ENCODE results near the gene IGFN1.

Gene IGFN1

GRCh38 chr1:201216395-201217085, 25.9 kb downstream of the IGFN1 start:
- H3K9ac ChIP-seq (ENCODE audit: insufficient read length, low read depth): no peak overlapping the region
- no peaks in the 10 kb centered on the region for H3K36me3 ChIP-seq (ENCODE audit: insufficient read depth, insufficient read length, low read length)
- H3K4me3 ChIP-seq (ENCODE audit: insufficient read length, low read depth): no peak overlapping the region
- DNase-seq (ENCODE audit: low read depth, low spot score): no peak
- H3K9me3 ChIP-seq (ENCODE audit: insufficient read depth, low read length): no peaks in the 10 kb centered on the region
- peaks cover 14% of the 10 kb centered on the region for H3K27me3 ChIP-seq (ENCODE audit: insufficient read depth, insufficient read length)
- peaks cover 12% of the 10 kb centered on the region for H3K4me1 ChIP-seq (ENCODE audit: insufficient read depth, insufficient read length)
- TF ChIP-seq YY1 (IDR thresholded peaks at IDR 0.05; ENCODE audit: insufficient read depth, insufficient read length): no peak
- no peak for TF ChIP-seq SUZ12 (IDR thresholded peaks at IDR 0.05; ENCODE audit: extremely low read depth, insufficient read depth, insufficient read length)
- no peak for TF ChIP-seq ZNF274 (IDR thresholded peaks at IDR 0.05; ENCODE audit: low read depth, low read length)

- H3K9me3 ChIP-seq (ENCODE audit: insufficient read depth, low read length): no peaks in the 10 kb centered on the region
- H3K4me3 ChIP-seq (ENCODE audit: insufficient read length, low read depth): no peak overlapping the region
- H3K4me1 ChIP-seq (ENCODE audit: insufficient read depth, insufficient read length): peaks cover 12% of the 10 kb centered on the region
- H3K27me3 ChIP-seq (ENCODE audit: insufficient read depth, insufficient read length): peaks cover 8% of the 10 kb centered on the region
- no peak for DNase-seq (ENCODE audit: low read depth, low spot score)
- TF ChIP-seq ZNF274 (IDR thresholded peaks at IDR 0.05; ENCODE audit: low read depth, low read length) (no peak), SUZ12 (IDR thresholded peaks at IDR 0.05; ENCODE audit: extremely low read depth, insufficient read depth, insufficient read length) (no peak), YY1 (IDR thresholded peaks at IDR 0.05; ENCODE audit: insufficient read depth, insufficient read length) (no peak)
- H3K36me3 ChIP-seq (ENCODE audit: insufficient read depth, insufficient read length, low read length): no peaks in the 10 kb centered on the region
- H3K9ac ChIP-seq (ENCODE audit: insufficient read length, low read depth): no peak overlapping the region
Observed at GRCh38 chr1:201217146-201217545, 26.5 kb downstream of the IGFN1 start.

DNA sequence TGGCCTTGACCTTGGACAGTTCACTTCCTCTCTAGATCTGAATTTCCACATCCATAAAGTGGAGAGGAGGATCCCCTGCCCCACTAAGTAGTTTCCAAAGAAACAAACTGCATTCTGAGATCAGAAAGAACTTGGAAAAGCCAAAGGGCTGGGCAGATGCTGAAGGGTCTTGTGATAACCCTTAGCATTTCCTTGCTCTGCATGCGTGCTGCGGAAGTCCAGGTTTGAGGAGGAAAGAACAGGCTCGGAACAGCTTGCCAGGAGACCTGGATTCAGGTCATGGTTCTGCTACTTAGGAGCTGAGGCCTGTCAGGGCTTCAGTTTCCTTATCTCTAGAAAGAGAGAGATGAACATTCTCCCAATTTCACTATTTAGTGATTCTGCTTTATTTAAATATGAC, 27.2 kb downstream of the IGFN1 start:
- H3K4me1 ChIP-seq (ENCODE audit: insufficient read depth, insufficient read length): peaks cover 17% of the 10 kb centered on the region
- H3K27me3 ChIP-seq (ENCODE audit: insufficient read depth, insufficient read length): peaks cover 5% of the 10 kb centered on the region
- H3K9me3 ChIP-seq (ENCODE audit: insufficient read depth, low read length): no peaks in the 10 kb centered on the region
- TF ChIP-seq SUZ12 (IDR thresholded peaks at IDR 0.05; ENCODE audit: extremely low read depth, insufficient read depth, insufficient read length): no peak
- no peak for TF ChIP-seq YY1 (IDR thresholded peaks at IDR 0.05; ENCODE audit: insufficient read depth, insufficient read length)
- TF ChIP-seq ZNF274 (IDR thresholded peaks at IDR 0.05; ENCODE audit: low read depth, low read length): no peak
- no peaks in the 10 kb centered on the region for H3K36me3 ChIP-seq (ENCODE audit: insufficient read depth, insufficient read length, low read length)
- DNase-seq (ENCODE audit: low read depth, low spot score): no peak
- no peak overlapping the region for H3K9ac ChIP-seq (ENCODE audit: insufficient read length, low read depth)
- no peak overlapping the region for H3K4me3 ChIP-seq (ENCODE audit: insufficient read length, low read depth)

GRCh38 chr1:201218409-201218808, 27.8 kb downstream of the IGFN1 start:
- Histone ChIP-seq H3K4me3 (ENCODE audit: insufficient read length, low read depth) (no peak overlapping the region), H3K9me3 (ENCODE audit: insufficient read depth, low read length) (no peaks in the 10 kb centered on the region), H3K36me3 (ENCODE audit: insufficient read depth, insufficient read length, low read length) (no peaks in the 10 kb centered on the region), H3K4me1 (ENCODE audit: insufficient read depth, insufficient read length) (peaks cover 17% of the 10 kb centered on the region), H3K27me3 (ENCODE audit: insufficient read depth, insufficient read length) (peaks cover 2% of the 10 kb centered on the region), H3K9ac (ENCODE audit: insufficient read length, low read depth) (no peak overlapping the region)
- no peak for DNase-seq (ENCODE audit: low read depth, low spot score)
- TF ChIP-seq SUZ12 (IDR thresholded peaks at IDR 0.05; ENCODE audit: extremely low read depth, insufficient read depth, insufficient read length) (no peak), YY1 (IDR thresholded peaks at IDR 0.05; ENCODE audit: insufficient read depth, insufficient read length) (no peak), ZNF274 (IDR thresholded peaks at IDR 0.05; ENCODE audit: low read depth, low read length) (no peak)

DNA sequence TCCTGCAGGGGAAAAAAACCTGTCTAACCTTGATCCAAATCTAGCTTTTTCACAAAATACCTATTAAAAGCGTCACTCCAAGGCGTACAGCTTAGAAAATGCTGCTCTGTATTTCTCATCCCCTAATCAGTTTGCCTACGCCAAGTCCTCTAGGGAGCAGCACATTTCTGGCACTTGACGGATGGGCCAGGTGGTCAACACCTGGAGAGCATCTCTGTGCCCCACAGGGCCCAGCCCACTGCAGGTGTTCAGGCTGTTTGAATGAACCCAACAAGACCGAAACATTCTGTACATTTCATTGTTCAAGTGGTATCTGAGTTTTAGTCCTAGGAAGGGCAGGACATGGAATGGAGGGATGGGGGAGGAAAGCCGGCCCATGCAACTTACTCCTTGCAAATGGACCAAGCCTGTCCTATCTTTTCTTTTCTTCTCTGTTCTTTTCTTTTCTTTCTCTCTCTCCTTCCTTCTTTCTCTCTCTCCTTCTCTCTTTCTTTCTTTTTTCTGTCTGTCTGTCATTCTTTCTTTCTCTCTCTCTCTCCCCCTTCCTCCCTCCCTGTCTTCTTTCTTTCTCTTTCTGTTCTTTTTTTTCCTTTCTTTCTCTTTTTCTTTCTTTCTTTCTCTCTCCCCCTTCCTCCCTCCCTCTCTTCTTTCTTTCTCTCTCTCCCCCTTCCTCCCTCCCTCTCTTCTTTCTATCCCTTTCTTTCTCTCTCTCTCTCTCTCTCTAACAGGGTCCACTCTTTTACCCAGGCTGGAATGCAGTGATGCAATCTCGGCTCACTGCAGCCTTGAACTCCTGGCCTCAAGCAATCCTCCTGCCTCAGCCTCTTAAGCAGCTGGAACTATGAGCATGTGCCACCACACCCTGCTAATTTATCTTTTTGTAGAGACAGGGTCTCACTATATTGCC, 29.1 kb downstream of the IGFN1 start:
- Histone ChIP-seq H3K4me1 (ENCODE audit: insufficient read depth, insufficient read length) (peaks cover 17% of the 10 kb centered on the region), H3K27me3 (ENCODE audit: insufficient read depth, insufficient read length) (peaks cover 2% of the 10 kb centered on the region), H3K9me3 (ENCODE audit: insufficient read depth, low read length) (no peaks in the 10 kb centered on the region), H3K4me3 (ENCODE audit: insufficient read length, low read depth) (no peak overlapping the region), H3K9ac (ENCODE audit: insufficient read length, low read depth) (no peak overlapping the region), H3K36me3 (ENCODE audit: insufficient read depth, insufficient read length, low read length) (no peaks in the 10 kb centered on the region)
- DNase-seq (ENCODE audit: low read depth, low spot score): no peak
- no peak for TF ChIP-seq ZNF274 (IDR thresholded peaks at IDR 0.05; ENCODE audit: low read depth, low read length)
- TF ChIP-seq YY1 (IDR thresholded peaks at IDR 0.05; ENCODE audit: insufficient read depth, insufficient read length): no peak
- no peak for TF ChIP-seq SUZ12 (IDR thresholded peaks at IDR 0.05; ENCODE audit: extremely low read depth, insufficient read depth, insufficient read length)

DNA sequence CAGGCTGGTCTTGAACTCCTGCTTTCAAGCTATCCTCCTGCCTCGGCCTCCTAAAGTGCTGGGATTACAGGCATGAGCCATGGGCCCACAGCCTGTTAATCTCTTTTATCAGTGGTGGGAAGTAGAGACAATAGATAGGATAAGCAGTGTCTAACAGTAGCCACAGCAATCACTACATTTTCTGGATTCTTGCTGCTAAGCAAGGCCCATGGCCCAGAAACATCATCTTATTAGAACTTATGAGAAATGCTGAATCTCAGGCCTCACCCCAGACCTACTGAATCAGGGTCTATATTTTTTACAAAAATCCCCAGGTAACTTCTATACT, 29.7 kb downstream of the IGFN1 start:
- no peak overlapping the region for H3K4me3 ChIP-seq (ENCODE audit: insufficient read length, low read depth)
- peaks cover 17% of the 10 kb centered on the region for H3K4me1 ChIP-seq (ENCODE audit: insufficient read depth, insufficient read length)
- H3K9ac ChIP-seq (ENCODE audit: insufficient read length, low read depth): no peak overlapping the region
- no peak for TF ChIP-seq SUZ12 (IDR thresholded peaks at IDR 0.05; ENCODE audit: extremely low read depth, insufficient read depth, insufficient read length)
- TF ChIP-seq ZNF274 (IDR thresholded peaks at IDR 0.05; ENCODE audit: low read depth, low read length): no peak
- no peak for TF ChIP-seq YY1 (IDR thresholded peaks at IDR 0.05; ENCODE audit: insufficient read depth, insufficient read length)
- H3K36me3 ChIP-seq (ENCODE audit: insufficient read depth, insufficient read length, low read length): no peaks in the 10 kb centered on the region
- H3K27me3 ChIP-seq (ENCODE audit: insufficient read depth, insufficient read length): peaks cover 2% of the 10 kb centered on the region
- no peaks in the 10 kb centered on the region for H3K9me3 ChIP-seq (ENCODE audit: insufficient read depth, low read length)
- no peak for DNase-seq (ENCODE audit: low read depth, low spot score)

- H3K9me3 ChIP-seq (ENCODE audit: insufficient read depth, low read length): no peaks in the 10 kb centered on the region
- no peak for DNase-seq (ENCODE audit: low read depth, low spot score)
- TF ChIP-seq ZNF274 (IDR thresholded peaks at IDR 0.05; ENCODE audit: low read depth, low read length): no peak
- TF ChIP-seq SUZ12 (IDR thresholded peaks at IDR 0.05; ENCODE audit: extremely low read depth, insufficient read depth, insufficient read length): no peak
- TF ChIP-seq YY1 (IDR thresholded peaks at IDR 0.05; ENCODE audit: insufficient read depth, insufficient read length): no peak
- H3K27me3 ChIP-seq (ENCODE audit: insufficient read depth, insufficient read length): peaks cover 2% of the 10 kb centered on the region
- no peak overlapping the region for H3K9ac ChIP-seq (ENCODE audit: insufficient read length, low read depth)
- no peaks in the 10 kb centered on the region for H3K36me3 ChIP-seq (ENCODE audit: insufficient read depth, insufficient read length, low read length)
- H3K4me3 ChIP-seq (ENCODE audit: insufficient read length, low read depth): no peak overlapping the region
- peaks cover 9% of the 10 kb centered on the region for H3K4me1 ChIP-seq (ENCODE audit: insufficient read depth, insufficient read length)
Observed at GRCh38 chr1:201221201-201221846, 30.7 kb downstream of the IGFN1 start.
